Fibroblast of lung (primary cell): ENCODE measurements around the gene PCDH9.

Experiments used
- EZH2 ChIP-seq: IDR thresholded peaks from 2 replicates; pipeline ENCODE4 v1.5.1; 2012; ENCODE audit warnings: low read length, control low read depth, mild to moderate bottlenecking; ENCODE audit errors: missing control alignments
- TF ChIP-seq, protein P1 (sequence below), 2 donors: IDR thresholded peaks in 1 of 2; conservative IDR thresholded peaks in 1 of 2; 1 replicate in 1 of 2; 2 replicates in 1 of 2; pipeline ENCODE4 v1.5.1; 2011 to 2012; ENCODE audit warnings: low read length in 2 of 2, control low read depth in 1 of 2, inconsistent platforms in 1 of 2, low read depth in 1 of 2, mild to moderate bottlenecking in 1 of 2

- TF ChIP-seq, protein P1, sequence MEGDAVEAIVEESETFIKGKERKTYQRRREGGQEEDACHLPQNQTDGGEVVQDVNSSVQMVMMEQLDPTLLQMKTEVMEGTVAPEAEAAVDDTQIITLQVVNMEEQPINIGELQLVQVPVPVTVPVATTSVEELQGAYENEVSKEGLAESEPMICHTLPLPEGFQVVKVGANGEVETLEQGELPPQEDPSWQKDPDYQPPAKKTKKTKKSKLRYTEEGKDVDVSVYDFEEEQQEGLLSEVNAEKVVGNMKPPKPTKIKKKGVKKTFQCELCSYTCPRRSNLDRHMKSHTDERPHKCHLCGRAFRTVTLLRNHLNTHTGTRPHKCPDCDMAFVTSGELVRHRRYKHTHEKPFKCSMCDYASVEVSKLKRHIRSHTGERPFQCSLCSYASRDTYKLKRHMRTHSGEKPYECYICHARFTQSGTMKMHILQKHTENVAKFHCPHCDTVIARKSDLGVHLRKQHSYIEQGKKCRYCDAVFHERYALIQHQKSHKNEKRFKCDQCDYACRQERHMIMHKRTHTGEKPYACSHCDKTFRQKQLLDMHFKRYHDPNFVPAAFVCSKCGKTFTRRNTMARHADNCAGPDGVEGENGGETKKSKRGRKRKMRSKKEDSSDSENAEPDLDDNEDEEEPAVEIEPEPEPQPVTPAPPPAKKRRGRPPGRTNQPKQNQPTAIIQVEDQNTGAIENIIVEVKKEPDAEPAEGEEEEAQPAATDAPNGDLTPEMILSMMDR (conservative IDR thresholded peaks at IDR 0.05 in 1 of 2, IDR thresholded peaks at IDR 0.05 in 1 of 2; ENCODE audit: low read depth in 1 of 2, low read length in 2 of 2), result no peak
- TF ChIP-seq EZH2, result no peak
Observed at GRCh38 chr13:67137044-67137735, 92.9 kb downstream of the PCDH9 start.
